ENCODE results near the gene SH3BGRL3. TPM values are rescaled to one million over a fixed set of nuclear protein-coding genes. Genes with fewer than 3 reads are reported as not detected.

Gene SH3BGRL3
- total RNA-seq, 1 experiment from 2014 or later: 193 TPM

DNA sequence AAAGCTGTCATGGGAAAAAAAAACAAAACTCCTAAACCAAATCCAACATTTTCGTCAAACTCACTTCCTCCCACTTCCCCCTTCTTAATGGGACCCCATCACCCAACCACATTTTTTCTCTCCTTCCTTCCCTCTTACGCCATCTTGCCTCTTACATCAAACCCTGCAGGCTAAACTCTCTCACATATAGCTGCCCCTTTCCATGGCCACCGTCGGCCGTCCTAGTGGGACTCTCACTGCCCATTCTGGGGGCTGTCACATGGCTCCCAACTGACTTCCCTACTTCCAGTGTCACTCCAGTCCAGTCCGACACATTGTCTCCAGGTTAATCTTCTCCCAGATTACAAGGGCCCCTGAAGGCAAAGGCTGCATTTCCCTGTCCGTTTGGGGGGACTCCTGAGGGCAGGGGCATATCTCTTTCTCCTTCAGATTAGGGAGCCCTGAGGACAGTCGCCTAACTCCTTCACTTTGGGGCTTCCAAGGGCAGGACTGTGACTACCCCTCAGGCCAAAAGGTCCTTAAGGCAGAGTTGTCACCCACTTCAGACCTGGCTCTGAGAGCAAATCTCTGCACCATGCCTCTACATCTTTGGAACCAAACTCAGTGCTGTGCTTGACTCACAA, 25.9 kb downstream of the SH3BGRL3 start:
- no peaks in the 10 kb centered on the region; the same call in 1 of the 2 replicates for H3K36me3 ChIP-seq (ENCODE audit: control insufficient read depth, insufficient read depth, low read length)
- peak overlapping the region; percentile 76 to 87 for H3K4me3 ChIP-seq (ENCODE audit: low read depth in 2 of 2, low read length in 2 of 2)
- H3K27me3 ChIP-seq (ENCODE audit: control insufficient read depth, insufficient read depth, low read length): no peaks in the 10 kb centered on the region
- in situ Hi-C loops (cut with HindIII; ENCODE audit: low pct_unique_long_range_greater_than_20kb, low sequenced_read_pairs): no loop called here
- H3K4me1 ChIP-seq (ENCODE audit: control insufficient read depth, insufficient read depth, low read length): peaks cover 17% of the 10 kb centered on the region
- TF ChIP-seq, protein P1, sequence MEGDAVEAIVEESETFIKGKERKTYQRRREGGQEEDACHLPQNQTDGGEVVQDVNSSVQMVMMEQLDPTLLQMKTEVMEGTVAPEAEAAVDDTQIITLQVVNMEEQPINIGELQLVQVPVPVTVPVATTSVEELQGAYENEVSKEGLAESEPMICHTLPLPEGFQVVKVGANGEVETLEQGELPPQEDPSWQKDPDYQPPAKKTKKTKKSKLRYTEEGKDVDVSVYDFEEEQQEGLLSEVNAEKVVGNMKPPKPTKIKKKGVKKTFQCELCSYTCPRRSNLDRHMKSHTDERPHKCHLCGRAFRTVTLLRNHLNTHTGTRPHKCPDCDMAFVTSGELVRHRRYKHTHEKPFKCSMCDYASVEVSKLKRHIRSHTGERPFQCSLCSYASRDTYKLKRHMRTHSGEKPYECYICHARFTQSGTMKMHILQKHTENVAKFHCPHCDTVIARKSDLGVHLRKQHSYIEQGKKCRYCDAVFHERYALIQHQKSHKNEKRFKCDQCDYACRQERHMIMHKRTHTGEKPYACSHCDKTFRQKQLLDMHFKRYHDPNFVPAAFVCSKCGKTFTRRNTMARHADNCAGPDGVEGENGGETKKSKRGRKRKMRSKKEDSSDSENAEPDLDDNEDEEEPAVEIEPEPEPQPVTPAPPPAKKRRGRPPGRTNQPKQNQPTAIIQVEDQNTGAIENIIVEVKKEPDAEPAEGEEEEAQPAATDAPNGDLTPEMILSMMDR (IDR thresholded peaks at IDR 0.05): no peak
- TF ChIP-seq, protein P2, sequence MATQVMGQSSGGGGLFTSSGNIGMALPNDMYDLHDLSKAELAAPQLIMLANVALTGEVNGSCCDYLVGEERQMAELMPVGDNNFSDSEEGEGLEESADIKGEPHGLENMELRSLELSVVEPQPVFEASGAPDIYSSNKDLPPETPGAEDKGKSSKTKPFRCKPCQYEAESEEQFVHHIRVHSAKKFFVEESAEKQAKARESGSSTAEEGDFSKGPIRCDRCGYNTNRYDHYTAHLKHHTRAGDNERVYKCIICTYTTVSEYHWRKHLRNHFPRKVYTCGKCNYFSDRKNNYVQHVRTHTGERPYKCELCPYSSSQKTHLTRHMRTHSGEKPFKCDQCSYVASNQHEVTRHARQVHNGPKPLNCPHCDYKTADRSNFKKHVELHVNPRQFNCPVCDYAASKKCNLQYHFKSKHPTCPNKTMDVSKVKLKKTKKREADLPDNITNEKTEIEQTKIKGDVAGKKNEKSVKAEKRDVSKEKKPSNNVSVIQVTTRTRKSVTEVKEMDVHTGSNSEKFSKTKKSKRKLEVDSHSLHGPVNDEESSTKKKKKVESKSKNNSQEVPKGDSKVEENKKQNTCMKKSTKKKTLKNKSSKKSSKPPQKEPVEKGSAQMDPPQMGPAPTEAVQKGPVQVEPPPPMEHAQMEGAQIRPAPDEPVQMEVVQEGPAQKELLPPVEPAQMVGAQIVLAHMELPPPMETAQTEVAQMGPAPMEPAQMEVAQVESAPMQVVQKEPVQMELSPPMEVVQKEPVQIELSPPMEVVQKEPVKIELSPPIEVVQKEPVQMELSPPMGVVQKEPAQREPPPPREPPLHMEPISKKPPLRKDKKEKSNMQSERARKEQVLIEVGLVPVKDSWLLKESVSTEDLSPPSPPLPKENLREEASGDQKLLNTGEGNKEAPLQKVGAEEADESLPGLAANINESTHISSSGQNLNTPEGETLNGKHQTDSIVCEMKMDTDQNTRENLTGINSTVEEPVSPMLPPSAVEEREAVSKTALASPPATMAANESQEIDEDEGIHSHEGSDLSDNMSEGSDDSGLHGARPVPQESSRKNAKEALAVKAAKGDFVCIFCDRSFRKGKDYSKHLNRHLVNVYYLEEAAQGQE (IDR thresholded peaks at IDR 0.05; ENCODE audit: insufficient read depth in 1 of 2, low read depth in 2 of 2, low read length in 1 of 2): no peak
- TF ChIP-seq POLR2AphosphoS5 (IDR thresholded peaks at IDR 0.05; ENCODE audit: low read depth, low read length): no peak
- TF ChIP-seq TCF7L2 (IDR thresholded peaks at IDR 0.05; ENCODE audit: low read depth, low read length): no peak
- TF ChIP-seq SIN3A (IDR thresholded peaks at IDR 0.05; ENCODE audit: borderline replicate concordance, insufficient read depth, low read depth, low read length): no peak
- ChIA-PET CTCF (no interaction called here), POLR2A (interaction anchor here (0.6 kb wide), 1 partner anchor 1414 kb away, joined by 6 read pairs; no protein-coding TSS in a partner anchor)
- no peak for DNase-seq (ENCODE audit: low read depth, low spot score)
- peak overlapping the region; percentile 77 for H3K27ac ChIP-seq (ENCODE audit: low read length)
- no peaks in the 10 kb centered on the region for H3K9me3 ChIP-seq (ENCODE audit: control insufficient read depth, insufficient read depth, low read depth, low read length)
- peak; percentile 41 for ATAC-seq
- intact Hi-C loops (cut with micrococcal nuclease; ENCODE audit: unreplicated experiment): no loop called here
- BruUV-seq (replicated peaks): TSS peak; percentile 90

DNA sequence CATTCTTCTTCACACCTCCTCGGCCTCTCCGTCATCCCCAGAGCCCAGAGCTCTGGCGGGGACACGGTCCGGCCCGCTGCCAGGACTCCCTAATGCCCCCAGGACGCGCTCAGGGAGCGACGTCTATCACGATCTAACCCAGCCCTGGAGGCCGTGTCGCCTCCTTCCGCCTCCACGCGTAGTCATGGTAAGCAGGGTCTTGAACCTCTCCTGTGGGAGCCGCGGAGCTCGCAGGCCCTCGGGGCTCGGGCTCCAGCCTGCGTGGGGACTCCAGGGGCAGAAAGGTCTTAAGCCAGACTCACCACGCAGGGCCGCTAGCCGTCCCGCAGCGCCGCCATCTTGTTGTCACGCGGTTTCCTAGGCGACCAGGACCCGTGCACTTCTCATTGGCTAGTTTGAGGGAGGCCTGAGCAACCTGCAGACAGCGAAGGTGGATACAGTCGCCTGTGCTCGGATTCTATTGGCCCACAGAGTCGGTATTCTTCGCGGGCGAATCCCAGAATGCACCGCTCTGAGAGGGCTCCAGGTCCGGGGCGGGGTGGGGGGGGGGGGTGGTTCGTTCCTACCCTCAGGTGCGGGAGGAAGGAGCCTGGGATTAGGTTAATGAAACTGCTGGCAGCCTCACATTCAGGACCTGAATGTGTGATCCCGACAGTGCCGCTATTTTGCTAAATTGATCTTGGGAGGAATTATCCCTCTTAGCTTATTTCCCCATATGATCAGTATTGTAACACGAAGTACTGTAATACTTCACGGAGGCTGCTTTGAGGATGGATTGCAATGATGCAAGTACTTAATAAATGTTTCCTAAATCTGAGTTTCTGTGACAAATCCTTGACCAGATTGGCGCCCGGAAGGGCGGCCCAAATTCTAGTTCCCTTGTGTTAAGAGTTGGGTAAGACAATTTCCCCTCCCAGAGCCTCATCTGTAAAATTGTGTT, 26.7 kb downstream of the SH3BGRL3 start, which contains the start of gene UBXN11:
UBXN11 (minus strand) TSS at position 347 of the 940 bp plus-strand sequence. CDS start 3,753 bp downstream, outside the sequence.
- Histone ChIP-seq H3K27ac (ENCODE audit: low read length) (peak within 1 kb of the TSS; percentile 84), H3K27me3 (ENCODE audit: control insufficient read depth, insufficient read depth, low read length) (no peaks in the 10 kb centered on the region), H3K4me1 (ENCODE audit: control insufficient read depth, insufficient read depth, low read length) (peaks cover 17% of the 10 kb centered on the region), H3K36me3 (ENCODE audit: control insufficient read depth, insufficient read depth, low read length) (no peaks in the 10 kb centered on the region; the same call in 1 of the 2 replicates), H3K9me3 (ENCODE audit: control insufficient read depth, insufficient read depth, low read depth, low read length) (no peaks in the 10 kb centered on the region), H3K4me3 (ENCODE audit: low read depth in 2 of 2, low read length in 2 of 2) (peak within 1 kb of the TSS; percentile 76 to 87)
- intact Hi-C loops (cut with micrococcal nuclease; ENCODE audit: unreplicated experiment): no loop called here
- in situ Hi-C loops (cut with HindIII; ENCODE audit: low pct_unique_long_range_greater_than_20kb, low sequenced_read_pairs): no loop called here
- POLR2A ChIA-PET: no interaction called here
- peak; percentile 100 for ATAC-seq
- CTCF ChIA-PET: interaction anchor here (0.8 kb wide), 1 partner anchor 21 kb away, joined by 3 read pairs; no protein-coding TSS in a partner anchor
- peak; percentile 88 for DNase-seq (ENCODE audit: low read depth, low spot score)
- TF ChIP-seq POLR2AphosphoS5 (IDR thresholded peaks at IDR 0.05; ENCODE audit: low read depth, low read length) (0 out of 2 replicates have a peak, but pooled peaks have one; percentile 36), SIN3A (IDR thresholded peaks at IDR 0.05; ENCODE audit: borderline replicate concordance, insufficient read depth, low read depth, low read length) (peak; percentile 99), TCF7L2 (IDR thresholded peaks at IDR 0.05; ENCODE audit: low read depth, low read length) (no peak)
- TF ChIP-seq, protein P1 (IDR thresholded peaks at IDR 0.05): no peak
- TF ChIP-seq, protein P2 (IDR thresholded peaks at IDR 0.05; ENCODE audit: insufficient read depth in 1 of 2, low read depth in 2 of 2, low read length in 1 of 2): no peak
- no TSS peak for BruUV-seq (replicated peaks)
